Progenitor cell of endocrine pancreas (in vitro differentiated cells): ENCODE measurements around the gene PTGS1. TPM values are rescaled to one million over a fixed set of nuclear protein-coding genes. Genes with fewer than 3 reads are reported as not detected.

Experiments used
- DNase-seq: peaks from one replicate; pipeline ENCODE4 v3.0.0; 2021; ENCODE audit warnings: low spot score; ENCODE audit not compliant: unreplicated experiment
- H3K27ac Mint-ChIP-seq: 2 replicates; pipeline ENCODE4 v1.8.0; 2021; ENCODE audit warnings: mild to moderate bottlenecking, moderate library complexity, mixed read lengths
- H3K27me3 Mint-ChIP-seq: 2 replicates; pipeline ENCODE4 v1.8.0; 2021; ENCODE audit warnings: mixed read lengths
- H3K36me3 Mint-ChIP-seq: 2 replicates; pipeline ENCODE4 v1.8.0; 2022; ENCODE audit warnings: mixed read lengths; ENCODE audit not compliant: insufficient read depth
- H3K4me1 Mint-ChIP-seq: 2 replicates; pipeline ENCODE4 v1.8.0; 2021; ENCODE audit warnings: low read depth, mixed read lengths
- H3K4me3 Mint-ChIP-seq: 2 replicates; pipeline ENCODE4 v1.8.0; 2021; ENCODE audit warnings: low read depth, mild to moderate bottlenecking, moderate library complexity, mixed read lengths
- H3K9me3 Mint-ChIP-seq: 2 replicates; pipeline ENCODE4 v1.8.0; 2021; ENCODE audit warnings: low read depth, mixed read lengths
- total RNA-seq: library from RNA; stranded (reverse); gene quantifications from 2 replicates; pipeline ENCODE4 v1.2.1, GENCODE V29; 2021
- TF ChIP-seq, protein P1 (sequence below): fragments of 200-600 bp; sonication (generic); IDR thresholded peaks from one replicate; pipeline ENCODE4 v1.5.0; 2021; ENCODE audit warnings: antibody characterized with exemption, mild to moderate bottlenecking; ENCODE audit not compliant: unreplicated experiment

Gene PTGS1
- total RNA-seq, 1 donor from 2014 or later = 0.07 TPM

DNA sequence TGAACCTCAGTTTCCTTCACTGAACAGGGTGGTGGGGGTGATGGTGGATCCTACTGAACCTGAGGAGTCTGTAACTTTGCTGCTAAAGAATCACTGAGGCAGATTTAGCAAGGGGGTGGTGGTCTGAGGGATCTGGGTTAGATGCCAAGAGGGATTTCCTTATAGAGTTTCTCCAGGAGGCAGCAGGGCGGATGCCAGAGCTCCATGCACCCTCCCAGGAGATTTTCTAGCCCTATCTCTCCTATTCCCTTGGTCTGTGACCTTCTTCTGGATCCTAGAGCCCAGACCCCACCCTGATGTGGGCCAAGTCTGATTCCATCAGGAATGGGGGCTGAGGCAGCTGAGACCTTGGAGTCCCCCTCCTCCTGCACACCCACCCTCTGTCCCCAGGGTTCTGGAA lies 6.0 kb downstream of the PTGS1 start:
- TF ChIP-seq, protein P1, sequence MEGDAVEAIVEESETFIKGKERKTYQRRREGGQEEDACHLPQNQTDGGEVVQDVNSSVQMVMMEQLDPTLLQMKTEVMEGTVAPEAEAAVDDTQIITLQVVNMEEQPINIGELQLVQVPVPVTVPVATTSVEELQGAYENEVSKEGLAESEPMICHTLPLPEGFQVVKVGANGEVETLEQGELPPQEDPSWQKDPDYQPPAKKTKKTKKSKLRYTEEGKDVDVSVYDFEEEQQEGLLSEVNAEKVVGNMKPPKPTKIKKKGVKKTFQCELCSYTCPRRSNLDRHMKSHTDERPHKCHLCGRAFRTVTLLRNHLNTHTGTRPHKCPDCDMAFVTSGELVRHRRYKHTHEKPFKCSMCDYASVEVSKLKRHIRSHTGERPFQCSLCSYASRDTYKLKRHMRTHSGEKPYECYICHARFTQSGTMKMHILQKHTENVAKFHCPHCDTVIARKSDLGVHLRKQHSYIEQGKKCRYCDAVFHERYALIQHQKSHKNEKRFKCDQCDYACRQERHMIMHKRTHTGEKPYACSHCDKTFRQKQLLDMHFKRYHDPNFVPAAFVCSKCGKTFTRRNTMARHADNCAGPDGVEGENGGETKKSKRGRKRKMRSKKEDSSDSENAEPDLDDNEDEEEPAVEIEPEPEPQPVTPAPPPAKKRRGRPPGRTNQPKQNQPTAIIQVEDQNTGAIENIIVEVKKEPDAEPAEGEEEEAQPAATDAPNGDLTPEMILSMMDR = no peak
- peaks cover 11% of the 10 kb centered on the region for H3K4me1 Mint-ChIP-seq
- H3K27ac Mint-ChIP-seq = no peak overlapping the region

DNA sequence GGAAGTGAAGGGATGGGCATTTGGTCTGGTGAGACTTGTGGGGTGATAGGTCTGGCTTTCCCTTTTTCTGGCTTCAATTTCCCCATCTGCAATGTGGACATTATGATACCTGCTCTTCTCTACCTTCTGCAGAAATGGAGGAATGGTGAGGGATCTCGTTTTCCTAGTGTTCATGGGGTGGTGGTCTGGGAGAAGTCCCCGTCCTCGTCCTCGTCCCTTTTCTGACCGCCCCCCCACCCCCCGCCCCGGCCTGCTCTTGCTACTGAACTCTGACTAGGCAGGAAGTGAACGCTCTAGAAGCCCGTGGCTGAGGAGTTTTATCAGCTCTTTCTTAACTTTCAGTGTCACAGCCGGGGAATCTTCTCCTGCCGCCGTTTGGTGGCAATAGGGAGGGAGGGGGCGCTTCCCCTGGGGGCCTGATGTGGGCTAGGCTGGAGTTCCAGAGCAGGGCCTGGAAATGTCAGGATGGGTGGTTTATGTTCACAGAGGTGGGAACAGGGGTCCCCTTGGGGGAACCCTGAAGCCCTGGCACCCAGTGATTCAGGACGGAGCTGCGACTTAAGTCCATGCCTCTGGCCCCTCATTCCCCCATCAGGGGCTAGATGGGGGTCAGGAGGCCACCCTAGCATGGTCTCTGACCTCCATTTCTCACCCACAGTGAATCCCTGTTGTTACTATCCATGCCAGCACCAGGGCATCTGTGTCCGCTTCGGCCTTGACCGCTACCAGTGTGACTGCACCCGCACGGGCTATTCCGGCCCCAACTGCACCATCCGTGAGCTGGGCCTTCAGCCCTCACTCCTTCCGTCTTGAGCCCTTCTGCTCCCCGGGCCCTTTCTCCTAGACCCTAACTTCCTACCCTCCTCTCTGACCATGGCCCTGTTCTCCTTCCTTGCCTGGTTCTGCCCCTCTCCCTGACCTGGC lies 6.7 kb downstream of the PTGS1 start:
- Mint-ChIP-seq H3K4me1 (peaks cover 11% of the 10 kb centered on the region), H3K27me3 (peaks cover 32% of the 10 kb centered on the region), H3K4me3 (no peak overlapping the region), H3K36me3 (no peaks in the 10 kb centered on the region), H3K27ac (no peak overlapping the region), H3K9me3 (no peaks in the 10 kb centered on the region)
- TF ChIP-seq, protein P1 = no peak
- DNase-seq = no peak

More for the DNA sequence above, 6.0 kb downstream of the PTGS1 start:
- no peak for DNase-seq
- Mint-ChIP-seq H3K36me3 (no peaks in the 10 kb centered on the region), H3K9me3 (no peaks in the 10 kb centered on the region), H3K27me3 (peaks cover 39% of the 10 kb centered on the region), H3K4me3 (no peak overlapping the region)

DNA sequence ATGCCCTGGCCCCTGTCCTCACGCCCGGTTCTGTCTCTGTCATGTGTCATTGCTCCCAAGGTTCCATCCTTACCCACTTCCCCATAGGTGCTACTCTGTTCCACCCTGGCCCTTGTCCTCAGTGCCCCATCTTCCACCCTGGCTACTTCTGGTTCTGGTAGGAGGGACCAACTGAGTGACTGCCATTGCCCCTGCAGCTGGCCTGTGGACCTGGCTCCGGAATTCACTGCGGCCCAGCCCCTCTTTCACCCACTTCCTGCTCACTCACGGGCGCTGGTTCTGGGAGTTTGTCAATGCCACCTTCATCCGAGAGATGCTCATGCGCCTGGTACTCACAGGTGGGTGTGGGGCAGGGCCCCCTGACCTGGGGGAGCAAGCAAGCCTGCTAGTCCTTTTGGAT lies 7.4 kb downstream of the PTGS1 start:
- TF ChIP-seq, protein P1 = no peak
- no peak for DNase-seq
- H3K4me1 Mint-ChIP-seq = peaks cover 11% of the 10 kb centered on the region
- H3K4me3 Mint-ChIP-seq = no peak overlapping the region
- H3K36me3 Mint-ChIP-seq = no peaks in the 10 kb centered on the region
- no peak overlapping the region for H3K27ac Mint-ChIP-seq
- peaks cover 28% of the 10 kb centered on the region for H3K27me3 Mint-ChIP-seq
- H3K9me3 Mint-ChIP-seq = no peaks in the 10 kb centered on the region

DNA sequence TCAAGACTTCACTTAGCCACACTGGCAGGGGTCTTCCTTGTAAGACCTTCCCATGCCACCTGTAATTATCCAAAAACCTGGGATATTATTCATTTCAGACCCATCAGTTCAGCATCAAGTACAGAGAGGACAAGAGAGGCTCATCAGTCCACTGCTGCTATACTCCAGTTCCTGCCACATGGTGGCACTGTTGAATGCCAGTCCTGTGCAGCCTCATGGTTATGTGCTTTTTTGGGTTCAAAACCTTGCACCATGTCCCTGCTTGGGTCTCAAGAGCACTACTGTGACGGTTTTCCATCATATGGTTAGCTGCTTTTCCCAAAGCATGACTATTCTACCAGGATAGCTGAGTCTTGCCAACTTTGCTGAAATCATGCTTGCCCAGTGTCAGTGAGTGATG lies 8.5 kb downstream of the PTGS1 start:
- TF ChIP-seq, protein P1 = peak; percentile 37
- Mint-ChIP-seq H3K27me3 (peaks cover 20% of the 10 kb centered on the region), H3K4me3 (no peak overlapping the region), H3K27ac (no peak overlapping the region), H3K9me3 (no peaks in the 10 kb centered on the region), H3K36me3 (no peaks in the 10 kb centered on the region), H3K4me1 (peaks cover 11% of the 10 kb centered on the region)
- no peak for DNase-seq

DNA sequence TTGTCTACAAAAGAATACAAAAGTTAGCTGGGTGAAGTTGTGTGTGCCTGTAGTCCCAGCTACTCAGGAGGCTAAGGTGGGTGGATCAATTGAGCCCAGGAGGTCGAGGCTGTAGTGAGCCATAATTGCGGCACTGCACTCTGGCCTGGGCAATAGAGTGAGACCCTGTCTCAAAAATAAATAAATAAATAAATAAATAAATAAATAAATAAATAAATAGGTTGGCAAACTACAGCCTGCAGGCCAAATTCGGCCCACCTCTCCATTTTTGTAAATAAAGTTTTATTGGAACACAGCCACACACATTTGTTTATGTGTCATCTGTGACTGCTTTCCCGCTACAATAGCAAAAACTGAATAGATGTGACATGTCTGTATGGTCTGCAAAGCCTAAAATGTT lies 9.5 kb downstream of the PTGS1 start:
- H3K27ac Mint-ChIP-seq = no peak overlapping the region
- no peak for DNase-seq
- no peaks in the 10 kb centered on the region for H3K9me3 Mint-ChIP-seq
- no peaks in the 10 kb centered on the region for H3K36me3 Mint-ChIP-seq
- TF ChIP-seq, protein P1 = no peak
- peaks cover 13% of the 10 kb centered on the region for H3K27me3 Mint-ChIP-seq
- H3K4me1 Mint-ChIP-seq = peaks cover 11% of the 10 kb centered on the region
- H3K4me3 Mint-ChIP-seq = no peak overlapping the region
